Neutrophil (primary cell): Measurements from ENCODE around the gene C1orf232.

Source experiments
- H3K27ac ChIP-seq: fragments of 200-600 bp; sonication (generic); 2 replicates; pipeline ENCODE4 v1.5.1; 2016; ENCODE audit warnings: mild to moderate bottlenecking, moderate library complexity
- H3K27me3 ChIP-seq: fragments of 200-600 bp; sonication (generic); 2 replicates; pipeline ENCODE4 v1.6.0; 2016; ENCODE audit warnings: mild to moderate bottlenecking
- H3K36me3 ChIP-seq: fragments of 200-600 bp; sonication (generic); 2 replicates; pipeline ENCODE4 v1.5.1; 2017
- H3K4me1 ChIP-seq, 2 experiments: fragments of 200-600 bp in 1 of 2; sonication (generic) in 1 of 2; 1 replicate in 1 of 2; 2 replicates in 1 of 2; pipeline versions ENCODE4 v1.5.1 to v1.6.1; 2013 to 2016; ENCODE audit warnings: low read depth in 1 of 2, low read length in 1 of 2, mild to moderate bottlenecking in 1 of 2, moderate library complexity in 1 of 2; ENCODE audit not compliant: control insufficient read depth in 1 of 2, insufficient read depth in 1 of 2
- H3K4me3 ChIP-seq, 2 experiments: fragments of 200-600 bp in 1 of 2; sonication (generic) in 1 of 2; 1 replicate in 1 of 2; 2 replicates in 1 of 2; pipeline ENCODE4 v1.5.1; 2013 to 2016; ENCODE audit warnings: low read depth in 1 of 2, low read length in 1 of 2, mild to moderate bottlenecking in 1 of 2, moderate library complexity in 1 of 2
- H3K9me3 ChIP-seq: fragments of 200-600 bp; sonication (generic); 2 replicates; pipeline ENCODE4 v1.5.1; 2016
- CTCF ChIP-seq: fragments of 200-600 bp; sonication (generic); IDR thresholded peaks from 2 replicates; pipeline ENCODE4 v1.5.1; 2016; ENCODE audit warnings: antibody characterized with exemption

Gene C1orf232

GRCh38 chr1:26191739-26192138 lies 23.0 kb upstream of the C1orf232 start:
- Histone ChIP-seq H3K4me1 (no peaks in the 10 kb centered on the region), H3K9me3 (no peaks in the 10 kb centered on the region), H3K4me3 (no peak overlapping the region), H3K36me3 (no peaks in the 10 kb centered on the region), H3K27ac (no peak overlapping the region), H3K27me3 (no peaks in the 10 kb centered on the region)
- TF ChIP-seq CTCF, result no peak

GRCh38 chr1:26190373-26190987 lies 21.7 kb upstream of the C1orf232 start, which contains the start of gene CATSPER4:
Gene CATSPER4 (plus strand): TSS chr1:26190602. CDS start chr1:26190628, 26 bp downstream.
- no peaks in the 10 kb centered on the region for H3K9me3 ChIP-seq
- no peak for TF ChIP-seq CTCF
- no peaks in the 10 kb centered on the region for H3K4me1 ChIP-seq
- H3K27ac ChIP-seq, result no peak within 1 kb of the TSS
- H3K36me3 ChIP-seq, result no peaks in the 10 kb centered on the region
- H3K27me3 ChIP-seq, result no peaks in the 10 kb centered on the region
- H3K4me3 ChIP-seq, result no peak within 1 kb of the TSS

GRCh38 chr1:26189751-26190275 lies 21.1 kb upstream of the C1orf232 start:
- TF ChIP-seq CTCF, result no peak
- Histone ChIP-seq H3K4me1 (no peaks in the 10 kb centered on the region), H3K36me3 (no peaks in the 10 kb centered on the region), H3K4me3 (no peak overlapping the region), H3K27me3 (no peaks in the 10 kb centered on the region), H3K27ac (no peak overlapping the region), H3K9me3 (no peaks in the 10 kb centered on the region)

- no peaks in the 10 kb centered on the region for H3K36me3 ChIP-seq
- H3K27ac ChIP-seq, result no peak overlapping the region
- H3K4me3 ChIP-seq, result no peak overlapping the region
- no peaks in the 10 kb centered on the region for H3K9me3 ChIP-seq
- no peak for TF ChIP-seq CTCF
- no peaks in the 10 kb centered on the region for H3K27me3 ChIP-seq
- no peaks in the 10 kb centered on the region for H3K4me1 ChIP-seq
These were observed 20.6 kb upstream of the C1orf232 start for GRCh38 chr1:26189331-26189730.

- TF ChIP-seq CTCF, result no peak
- H3K9me3 ChIP-seq, result no peaks in the 10 kb centered on the region
- no peaks in the 10 kb centered on the region for H3K36me3 ChIP-seq
These were observed 19.7 kb upstream of the C1orf232 start for GRCh38 chr1:26188477-26188876.

More at GRCh38 chr1:26188477-26188876, 19.7 kb upstream of the C1orf232 start:
- no peak overlapping the region for H3K4me3 ChIP-seq
- H3K27me3 ChIP-seq, result no peaks in the 10 kb centered on the region
- H3K4me1 ChIP-seq, result no peaks in the 10 kb centered on the region
- H3K27ac ChIP-seq, result no peak overlapping the region
